Measurements from ENCODE around the gene STAMBP. TPM values are rescaled to one million over a fixed set of nuclear protein-coding genes. Genes with fewer than 3 reads are reported as not detected.

The STAMBP gene
- total and polyA plus RNA-seq, 9 of the 15 experiments (the other 6 are each of a cell fraction or from before 2014, with no cell fraction given): 36.9 to 75.2 (median 48.8) TPM

GRCh38 chr2:73921581-73921980, 92.8 kb downstream of the STAMBP start (continued):
- TF ChIP-seq CC2D1A (IDR thresholded peaks at IDR 0.05): 0 out of 2 replicates have a peak, but pooled peaks have one; percentile 0
- TF ChIP-seq EWSR1 (IDR thresholded peaks at IDR 0.05; ENCODE audit: borderline replicate concordance, low read depth, partially characterized antibody): no peak
- no peak for TF ChIP-seq E2F5 (CRISPR knock-in tag; IDR thresholded peaks at IDR 0.05)
- no peak for TF ChIP-seq TAF15 (IDR thresholded peaks at IDR 0.05; ENCODE audit: low read depth, low read length)
- TF ChIP-seq C11orf30 (IDR thresholded peaks at IDR 0.05; ENCODE audit: low read depth): peak; percentile 83
- TF ChIP-seq ZNF311 (CRISPR knock-in tag; IDR thresholded peaks at IDR 0.05): no peak

- H3K4me2 ChIP-seq (ENCODE audit: insufficient read depth, low read length): peak overlapping the region; percentile 44; the same call in 1 of the 2 replicates
- H3K9me3 ChIP-seq (replicated peaks; ENCODE audit: control insufficient read depth, insufficient read depth, low read depth, low read length): no peaks in the 10 kb centered on the region
- in situ Hi-C loops (cut with MboI) (no loop called here), intact Hi-C loops (cut with micrococcal nuclease) (loop anchor here (10.0 kb wide), 1 partner anchor 222 kb away; the partner anchor contains the start of gene BOLA3)
- H2AFZ ChIP-seq (ENCODE audit: low read depth, low read length): peak overlapping the region; percentile 69
- H3K27ac ChIP-seq (ENCODE audit: extremely low read depth, low read depth, low read length): no peak overlapping the region
- BruUV-seq (replicated peaks): no TSS peak
- 25% methylated on average over 5 of the region's 5 CpGs for WGBS (ENCODE audit: insufficient coverage, low coverage, missing lambda C conversion rate)
- ATAC-seq (no peak), DNase-seq (ENCODE audit: extremely low read depth in 1 of 4, low spot score in 3 of 4) (peak in 1 of 4 experiments; percentile 20), FAIRE-seq (no peak)
- H3K27me3 ChIP-seq (ENCODE audit: control insufficient read depth in 2 of 2, insufficient read depth in 2 of 2, low read length in 2 of 2): no peaks in the 10 kb centered on the region
- peak overlapping the region in 1 of 2 experiments; percentile 23; a peak in 1 of 4 replicates for H3K9ac ChIP-seq (ENCODE audit: insufficient read depth in 1 of 2, low read depth in 2 of 2, low read length in 2 of 2)
- ChIA-PET CTCF (ENCODE audit: low intra/inter-chr PET ratio) (no interaction called here), POLR2A (no interaction called here)
- H3K79me2 ChIP-seq (ENCODE audit: control insufficient read depth, insufficient read depth, low read length): peaks cover 11% of the 10 kb centered on the region
- H3K36me3 ChIP-seq (ENCODE audit: control insufficient read depth, insufficient read depth, low read length): no peaks in the 10 kb centered on the region
- H4K20me1 ChIP-seq (replicated peaks; ENCODE audit: control insufficient read depth, insufficient read depth, low read length): no peaks in the 10 kb centered on the region
- peaks cover 16 to 22% of the 10 kb centered on the region in 2 experiments for H3K4me1 ChIP-seq (replicated peaks in 1 of 2; ENCODE audit: control insufficient read depth in 2 of 2, insufficient read depth in 2 of 2, low read length in 2 of 2)
- H3K4me3 ChIP-seq: no peak overlapping the region
- no peaks in the 10 kb centered on the region for H3K9me1 ChIP-seq (ENCODE audit: control insufficient read depth, insufficient read depth, low read length)
- no peak for TF ChIP-seq ZNF274 (IDR thresholded peaks at IDR 0.05; ENCODE audit: borderline replicate concordance, low read depth, low read length)
- TF ChIP-seq SRSF9 (IDR thresholded peaks at IDR 0.05; ENCODE audit: borderline replicate concordance, low read depth, low read length): no peak
- no peak for TF ChIP-seq ZKSCAN1 (IDR thresholded peaks at IDR 0.05; ENCODE audit: low read depth, low read length)
- TF ChIP-seq HOXB6 (CRISPR knock-in tag; IDR thresholded peaks at IDR 0.05; ENCODE audit: borderline replicate concordance): no peak
- TF ChIP-seq, protein P1, sequence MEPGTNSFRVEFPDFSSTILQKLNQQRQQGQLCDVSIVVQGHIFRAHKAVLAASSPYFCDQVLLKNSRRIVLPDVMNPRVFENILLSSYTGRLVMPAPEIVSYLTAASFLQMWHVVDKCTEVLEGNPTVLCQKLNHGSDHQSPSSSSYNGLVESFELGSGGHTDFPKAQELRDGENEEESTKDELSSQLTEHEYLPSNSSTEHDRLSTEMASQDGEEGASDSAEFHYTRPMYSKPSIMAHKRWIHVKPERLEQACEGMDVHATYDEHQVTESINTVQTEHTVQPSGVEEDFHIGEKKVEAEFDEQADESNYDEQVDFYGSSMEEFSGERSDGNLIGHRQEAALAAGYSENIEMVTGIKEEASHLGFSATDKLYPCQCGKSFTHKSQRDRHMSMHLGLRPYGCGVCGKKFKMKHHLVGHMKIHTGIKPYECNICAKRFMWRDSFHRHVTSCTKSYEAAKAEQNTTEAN (CRISPR knock-in tag; IDR thresholded peaks at IDR 0.05): no peak
- no peak for TF ChIP-seq MED1 (CRISPR knock-in tag; IDR thresholded peaks at IDR 0.05; ENCODE audit: borderline replicate concordance)
- TF ChIP-seq ZKSCAN8 (CRISPR knock-in tag; IDR thresholded peaks at IDR 0.05): no peak
- TF ChIP-seq CBX3 (IDR thresholded peaks at IDR 0.05; ENCODE audit: borderline replicate concordance in 1 of 2, low read length in 2 of 2): no peak
- no peak for TF ChIP-seq ZBTB49 (CRISPR knock-in tag; IDR thresholded peaks at IDR 0.05; ENCODE audit: borderline replicate concordance)
- TF ChIP-seq HDAC2 (IDR thresholded peaks at IDR 0.05): no peak
- TF ChIP-seq PCBP1 (IDR thresholded peaks at IDR 0.05; ENCODE audit: low read depth, low read length, poor library complexity, severe bottlenecking): no peak
- TF ChIP-seq ETV5 (CRISPR knock-in tag; IDR thresholded peaks at IDR 0.05; ENCODE audit: low read depth): no peak
Measured at GRCh38 chr2:73922681-73923080, 93.9 kb downstream of the STAMBP start.
